Smooth muscle cell (in vitro differentiated cells): ENCODE measurements around the gene NTN3. TPM values are rescaled to one million over a fixed set of nuclear protein-coding genes. Genes with fewer than 3 reads are reported as not detected.
A peak's percentile ranks its signal among the peaks of the same experiment; 100 is the strongest.

Experiments
- DNase-seq: peaks from one replicate; lab custom pipeline; 2025; ENCODE audit not compliant: unreplicated experiment; lab: John Stamatoyannopoulos, UW
- H2AFZ ChIP-seq: fragments of 200-600 bp; sonication (generic); 2 replicates; pipeline ENCODE4 v1.6.0; 2016; ENCODE audit warnings: antibody characterized with exemption, low read depth, mild to moderate bottlenecking
- H3F3A ChIP-seq: fragments of 200-600 bp; sonication (generic); 2 replicates; pipeline ENCODE4 v1.6.0; 2017; ENCODE audit warnings: antibody characterized with exemption, low read depth
- H3K27ac ChIP-seq: fragments of 200-600 bp; sonication (generic); 2 replicates; pipeline ENCODE4 v1.5.1; 2016; ENCODE audit warnings: low read depth, mild to moderate bottlenecking
- H3K27me3 ChIP-seq: fragments of 200-600 bp; sonication (generic); 2 replicates; pipeline ENCODE4 v1.6.1; 2016; ENCODE audit warnings: low read depth, mild to moderate bottlenecking
- H3K36me3 ChIP-seq: fragments of 200-600 bp; sonication (generic); 2 replicates; pipeline ENCODE4 v1.5.1; 2016; ENCODE audit warnings: low read depth
- H3K4me1 ChIP-seq: fragments of 200-600 bp; sonication (generic); 2 replicates; pipeline ENCODE4 v1.5.1; 2016; ENCODE audit warnings: low read depth
- H3K4me2 ChIP-seq: fragments of 200-600 bp; sonication (generic); 2 replicates; pipeline ENCODE4 v1.6.0; 2016; ENCODE audit warnings: mild to moderate bottlenecking
- H3K4me3 ChIP-seq: fragments of 200-600 bp; sonication (generic); 2 replicates; pipeline ENCODE4 v1.5.1; 2016; ENCODE audit warnings: mild to moderate bottlenecking
- H3K79me2 ChIP-seq: fragments of 200-600 bp; sonication (generic); 2 replicates; pipeline ENCODE4 v1.6.0; 2016; ENCODE audit warnings: low read depth, mild to moderate bottlenecking
- H3K9ac ChIP-seq: fragments of 200-600 bp; sonication (generic); 2 replicates; pipeline ENCODE4 v1.6.0; 2016; ENCODE audit warnings: low read depth
- H3K9me3 ChIP-seq: fragments of 200-600 bp; sonication (generic); replicated peaks from 2 replicates; pipeline ENCODE4 v1.5.1; 2016; ENCODE audit warnings: low read depth
- H4K20me1 ChIP-seq: fragments of 200-600 bp; sonication (generic); 2 replicates; pipeline ENCODE4 v1.6.0; 2016; ENCODE audit warnings: low read depth
- WGBS: methylation state at CpG from one replicate; pipeline ENCODE4 v1.1.7; 2016; ENCODE audit warnings: low lambda C conversion rate; 5-methylcytosine and 5-hydroxymethylcytosine counted together
- polyA plus RNA-seq: library from polyadenylated mRNA; unstranded; fragments of >200 nt; fragmentation: Nextera tagmentation; extraction: Ambion mirVana; gene quantifications from 2 replicates; pipeline ENCODE4 v1.2.1, GENCODE V29; 2016
- total RNA-seq: library from RNA; depleted of rRNA; stranded (reverse); fragments of >200 nt; gene quantifications from 2 replicates; pipeline ENCODE4 v1.2.3, GENCODE V29; 2014
- TF ChIP-seq, protein P1 (sequence below): fragments of 200-600 bp; sonication (generic); IDR thresholded peaks from 2 replicates; pipeline ENCODE4 v1.5.1; 2017; ENCODE audit warnings: borderline replicate concordance, mild to moderate bottlenecking, antibody characterized with exemption; ENCODE audit not compliant: insufficient read depth, poor library complexity, severe bottlenecking

The NTN3 gene
- total and polyA plus RNA-seq, 2 experiments from 2014 or later: 0.23 to 5.2 TPM

DNA sequence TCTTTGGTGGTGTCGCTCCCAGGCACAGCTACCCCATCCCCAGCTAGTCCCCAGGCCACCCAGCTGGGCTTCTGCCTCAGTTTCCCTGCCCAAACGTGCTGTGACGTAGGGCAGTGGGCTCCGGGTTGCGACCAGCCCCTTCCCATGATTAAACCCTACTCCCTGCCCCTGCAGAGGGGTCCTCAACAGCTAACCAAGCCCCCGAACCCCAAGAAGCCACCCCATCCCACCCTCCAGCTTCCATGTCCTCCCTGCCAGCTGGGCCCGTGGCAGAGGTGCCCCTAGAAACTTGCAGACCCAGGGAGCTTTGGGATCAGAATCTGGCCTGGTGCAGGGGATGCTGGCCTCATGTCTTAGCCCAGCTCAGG is 879 bp upstream of the NTN3 start:
- TF ChIP-seq, protein P1, sequence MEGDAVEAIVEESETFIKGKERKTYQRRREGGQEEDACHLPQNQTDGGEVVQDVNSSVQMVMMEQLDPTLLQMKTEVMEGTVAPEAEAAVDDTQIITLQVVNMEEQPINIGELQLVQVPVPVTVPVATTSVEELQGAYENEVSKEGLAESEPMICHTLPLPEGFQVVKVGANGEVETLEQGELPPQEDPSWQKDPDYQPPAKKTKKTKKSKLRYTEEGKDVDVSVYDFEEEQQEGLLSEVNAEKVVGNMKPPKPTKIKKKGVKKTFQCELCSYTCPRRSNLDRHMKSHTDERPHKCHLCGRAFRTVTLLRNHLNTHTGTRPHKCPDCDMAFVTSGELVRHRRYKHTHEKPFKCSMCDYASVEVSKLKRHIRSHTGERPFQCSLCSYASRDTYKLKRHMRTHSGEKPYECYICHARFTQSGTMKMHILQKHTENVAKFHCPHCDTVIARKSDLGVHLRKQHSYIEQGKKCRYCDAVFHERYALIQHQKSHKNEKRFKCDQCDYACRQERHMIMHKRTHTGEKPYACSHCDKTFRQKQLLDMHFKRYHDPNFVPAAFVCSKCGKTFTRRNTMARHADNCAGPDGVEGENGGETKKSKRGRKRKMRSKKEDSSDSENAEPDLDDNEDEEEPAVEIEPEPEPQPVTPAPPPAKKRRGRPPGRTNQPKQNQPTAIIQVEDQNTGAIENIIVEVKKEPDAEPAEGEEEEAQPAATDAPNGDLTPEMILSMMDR: no peak
- no peak overlapping the region for H3K27ac ChIP-seq
- H3K79me2 ChIP-seq: no peaks in the 10 kb centered on the region
- peak overlapping the region; percentile 93 for H3K4me2 ChIP-seq
- H2AFZ ChIP-seq: no peak overlapping the region
- no peak overlapping the region for H3K4me3 ChIP-seq
- H3K27me3 ChIP-seq: no peaks in the 10 kb centered on the region
- no peak for DNase-seq
- peaks cover 34% of the 10 kb centered on the region for H3K4me1 ChIP-seq
- peaks cover 8% of the 10 kb centered on the region for H3F3A ChIP-seq
- no peaks in the 10 kb centered on the region for H3K9me3 ChIP-seq
- H4K20me1 ChIP-seq: peaks cover 4% of the 10 kb centered on the region
- no peak overlapping the region for H3K9ac ChIP-seq
- H3K36me3 ChIP-seq: no peaks in the 10 kb centered on the region
- 87% methylated on average over 7 of the region's 7 CpGs for WGBS

DNA sequence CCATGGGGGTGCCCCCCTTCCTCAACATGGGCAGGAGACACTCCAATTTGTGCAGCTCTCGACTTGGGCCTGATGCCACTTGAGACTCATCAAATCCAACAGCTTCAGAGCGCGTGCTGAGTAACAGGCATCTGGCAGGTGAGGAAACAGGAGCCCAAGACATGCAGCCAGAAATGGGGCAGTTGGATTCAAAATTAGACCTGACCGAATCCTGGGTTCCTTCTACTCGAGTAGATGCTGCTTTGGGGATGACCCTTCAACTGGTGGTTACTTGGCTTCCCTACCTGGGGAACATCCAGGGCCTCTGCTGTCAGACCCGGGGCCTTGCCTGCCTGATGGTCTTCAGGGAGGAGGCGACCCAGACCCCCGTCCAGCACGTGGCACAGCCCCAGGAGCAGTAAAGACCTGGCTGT is 488 bp upstream of the NTN3 start:
- H3K27me3 ChIP-seq: no peaks in the 10 kb centered on the region
- H4K20me1 ChIP-seq: peaks cover 4% of the 10 kb centered on the region
- H2AFZ ChIP-seq: no peak overlapping the region
- H3K4me1 ChIP-seq: peaks cover 34% of the 10 kb centered on the region
- WGBS: 52% methylated on average over 9 of the region's 9 CpGs
- H3K9ac ChIP-seq: no peak overlapping the region
- no peaks in the 10 kb centered on the region for H3K79me2 ChIP-seq
- no peak for DNase-seq
- peaks cover 8% of the 10 kb centered on the region for H3F3A ChIP-seq
- H3K27ac ChIP-seq: no peak overlapping the region
- peak overlapping the region; percentile 49 for H3K4me3 ChIP-seq
- H3K4me2 ChIP-seq: peak overlapping the region; percentile 93
- TF ChIP-seq, protein P1: no peak
- no peaks in the 10 kb centered on the region for H3K36me3 ChIP-seq
- no peaks in the 10 kb centered on the region for H3K9me3 ChIP-seq

DNA sequence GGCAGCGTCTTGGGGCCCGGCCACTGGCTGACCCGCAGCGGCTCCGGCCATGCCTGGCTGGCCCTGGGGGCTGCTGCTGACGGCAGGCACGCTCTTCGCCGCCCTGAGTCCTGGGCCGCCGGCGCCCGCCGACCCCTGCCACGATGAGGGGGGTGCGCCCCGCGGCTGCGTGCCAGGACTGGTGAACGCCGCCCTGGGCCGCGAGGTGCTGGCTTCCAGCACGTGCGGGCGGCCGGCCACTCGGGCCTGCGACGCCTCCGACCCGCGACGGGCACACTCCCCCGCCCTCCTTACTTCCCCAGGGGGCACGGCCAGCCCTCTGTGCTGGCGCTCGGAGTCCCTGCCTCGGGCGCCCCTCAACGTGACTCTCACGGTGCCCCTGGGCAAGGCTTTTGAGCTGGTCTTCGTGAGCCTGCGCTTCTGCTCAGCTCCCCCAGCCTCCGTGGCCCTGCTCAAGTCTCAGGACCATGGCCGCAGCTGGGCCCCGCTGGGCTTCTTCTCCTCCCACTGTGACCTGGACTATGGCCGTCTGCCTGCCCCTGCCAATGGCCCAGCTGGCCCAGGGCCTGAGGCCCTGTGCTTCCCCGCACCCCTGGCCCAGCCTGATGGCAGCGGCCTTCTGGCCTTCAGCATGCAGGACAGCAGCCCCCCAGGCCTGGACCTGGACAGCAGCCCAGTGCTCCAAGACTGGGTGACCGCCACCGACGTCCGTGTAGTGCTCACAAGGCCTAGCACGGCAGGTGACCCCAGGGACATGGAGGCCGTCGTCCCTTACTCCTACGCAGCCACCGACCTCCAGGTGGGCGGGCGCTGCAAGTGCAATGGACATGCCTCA is 773 bp downstream of the NTN3 start:
- Histone ChIP-seq H3K9ac (no peak overlapping the region), H2AFZ (peak overlapping the region; percentile 24), H3K4me3 (peak overlapping the region; percentile 49), H3F3A (peaks cover 8% of the 10 kb centered on the region), H3K4me1 (peaks cover 34% of the 10 kb centered on the region), H3K4me2 (peak overlapping the region; percentile 93), H3K9me3 (no peaks in the 10 kb centered on the region), H4K20me1 (peaks cover 14% of the 10 kb centered on the region), H3K79me2 (no peaks in the 10 kb centered on the region), H3K27ac (no peak overlapping the region), H3K36me3 (no peaks in the 10 kb centered on the region), H3K27me3 (no peaks in the 10 kb centered on the region)
- DNase-seq: no peak
- TF ChIP-seq, protein P1: no peak
- 59% methylated on average over 48 of the region's 61 CpGs for WGBS

DNA sequence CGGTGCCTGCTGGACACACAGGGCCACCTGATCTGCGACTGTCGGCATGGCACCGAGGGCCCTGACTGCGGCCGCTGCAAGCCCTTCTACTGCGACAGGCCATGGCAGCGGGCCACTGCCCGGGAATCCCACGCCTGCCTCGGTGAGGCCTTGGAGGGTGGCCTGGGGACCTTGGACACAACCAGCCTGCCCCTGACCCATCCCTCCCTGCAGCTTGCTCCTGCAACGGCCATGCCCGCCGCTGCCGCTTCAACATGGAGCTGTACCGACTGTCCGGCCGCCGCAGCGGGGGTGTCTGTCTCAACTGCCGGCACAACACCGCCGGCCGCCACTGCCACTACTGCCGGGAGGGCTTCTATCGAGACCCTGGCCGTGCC is 1.4 kb downstream of the NTN3 start:
- H3K27me3 ChIP-seq: no peaks in the 10 kb centered on the region
- no peaks in the 10 kb centered on the region for H3K36me3 ChIP-seq
- H3K27ac ChIP-seq: no peak overlapping the region
- peaks cover 15% of the 10 kb centered on the region for H4K20me1 ChIP-seq
- H3K4me2 ChIP-seq: no peak overlapping the region
- peaks cover 8% of the 10 kb centered on the region for H3F3A ChIP-seq
- H3K4me1 ChIP-seq: peaks cover 34% of the 10 kb centered on the region
- TF ChIP-seq, protein P1: no peak
- H2AFZ ChIP-seq: no peak overlapping the region
- no peak overlapping the region for H3K4me3 ChIP-seq
- H3K9ac ChIP-seq: no peak overlapping the region
- H3K9me3 ChIP-seq: no peaks in the 10 kb centered on the region
- WGBS: 97% methylated on average over 27 of the region's 27 CpGs
- DNase-seq: no peak
- peaks cover 3% of the 10 kb centered on the region for H3K79me2 ChIP-seq
